ENCODE results near the gene CADPS2.

CADPS2 gene

DNA sequence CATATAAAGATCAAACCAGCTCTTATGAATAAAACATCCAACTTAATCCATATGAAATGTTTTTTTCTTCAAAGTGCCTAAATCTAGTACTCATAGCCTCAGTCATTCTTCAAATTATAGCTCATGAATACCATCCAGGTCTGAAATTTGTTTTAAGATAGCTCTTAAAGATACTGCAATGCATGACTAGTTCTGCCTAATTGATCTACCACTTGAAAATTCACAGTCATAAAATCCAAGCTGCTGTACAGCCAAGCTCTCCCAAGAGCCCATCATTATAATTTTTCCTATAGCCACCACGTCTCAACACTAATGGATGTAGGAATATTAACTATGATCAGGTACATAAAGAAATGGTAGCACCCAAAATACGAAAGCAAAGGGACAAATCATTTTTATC is 95.7 kb downstream of the CADPS2 start:
- H3K4me1 Mint-ChIP-seq: peaks cover 6% of the 10 kb centered on the region
- no peak overlapping the region for H3K4me3 Mint-ChIP-seq
- no peaks in the 10 kb centered on the region for H3K9me3 Mint-ChIP-seq
- H3K36me3 Mint-ChIP-seq (ENCODE audit: low read depth): no peaks in the 10 kb centered on the region
- no peak overlapping the region for H3K27ac Mint-ChIP-seq
- H3K27me3 Mint-ChIP-seq (ENCODE audit: low read depth): no peaks in the 10 kb centered on the region
- TF ChIP-seq, protein P1, sequence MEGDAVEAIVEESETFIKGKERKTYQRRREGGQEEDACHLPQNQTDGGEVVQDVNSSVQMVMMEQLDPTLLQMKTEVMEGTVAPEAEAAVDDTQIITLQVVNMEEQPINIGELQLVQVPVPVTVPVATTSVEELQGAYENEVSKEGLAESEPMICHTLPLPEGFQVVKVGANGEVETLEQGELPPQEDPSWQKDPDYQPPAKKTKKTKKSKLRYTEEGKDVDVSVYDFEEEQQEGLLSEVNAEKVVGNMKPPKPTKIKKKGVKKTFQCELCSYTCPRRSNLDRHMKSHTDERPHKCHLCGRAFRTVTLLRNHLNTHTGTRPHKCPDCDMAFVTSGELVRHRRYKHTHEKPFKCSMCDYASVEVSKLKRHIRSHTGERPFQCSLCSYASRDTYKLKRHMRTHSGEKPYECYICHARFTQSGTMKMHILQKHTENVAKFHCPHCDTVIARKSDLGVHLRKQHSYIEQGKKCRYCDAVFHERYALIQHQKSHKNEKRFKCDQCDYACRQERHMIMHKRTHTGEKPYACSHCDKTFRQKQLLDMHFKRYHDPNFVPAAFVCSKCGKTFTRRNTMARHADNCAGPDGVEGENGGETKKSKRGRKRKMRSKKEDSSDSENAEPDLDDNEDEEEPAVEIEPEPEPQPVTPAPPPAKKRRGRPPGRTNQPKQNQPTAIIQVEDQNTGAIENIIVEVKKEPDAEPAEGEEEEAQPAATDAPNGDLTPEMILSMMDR (IDR thresholded peaks at IDR 0.05; ENCODE audit: unreplicated experiment in 3 of 3): no peak

DNA sequence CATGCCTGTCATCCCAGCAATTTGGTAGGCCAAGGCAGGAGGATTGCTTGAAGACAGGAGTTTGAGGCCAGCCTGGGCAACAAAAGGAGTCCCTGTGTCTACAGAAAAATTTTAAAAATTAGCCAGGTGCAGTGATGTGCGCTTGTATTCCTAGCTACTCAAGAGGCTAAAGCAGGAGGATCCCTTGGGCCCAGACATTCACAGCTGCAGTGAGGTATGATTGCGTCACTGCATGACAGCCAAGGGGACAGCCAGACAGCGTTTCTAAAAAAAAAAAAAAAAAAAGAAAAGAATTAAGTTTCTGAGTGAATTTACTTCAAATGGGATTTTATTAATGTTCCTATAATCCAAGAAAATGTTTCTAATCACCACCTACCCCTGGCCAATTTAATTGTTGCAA is 96.1 kb downstream of the CADPS2 start:
- Mint-ChIP-seq H3K27ac (no peak overlapping the region), H3K27me3 (ENCODE audit: low read depth) (no peaks in the 10 kb centered on the region), H3K4me1 (peaks cover 6% of the 10 kb centered on the region), H3K4me3 (no peak overlapping the region), H3K9me3 (no peaks in the 10 kb centered on the region), H3K36me3 (ENCODE audit: low read depth) (no peaks in the 10 kb centered on the region)
- TF ChIP-seq, protein P1 (IDR thresholded peaks at IDR 0.05; ENCODE audit: unreplicated experiment in 3 of 3): no peak

- TF ChIP-seq, protein P1 (IDR thresholded peaks at IDR 0.05; ENCODE audit: unreplicated experiment in 3 of 3): no peak
- H3K4me1 Mint-ChIP-seq: peaks cover 6% of the 10 kb centered on the region
- H3K27me3 Mint-ChIP-seq (ENCODE audit: low read depth): no peaks in the 10 kb centered on the region
- no peak overlapping the region for H3K27ac Mint-ChIP-seq
- H3K9me3 Mint-ChIP-seq: no peaks in the 10 kb centered on the region
- no peak overlapping the region for H3K4me3 Mint-ChIP-seq
- no peaks in the 10 kb centered on the region for H3K36me3 Mint-ChIP-seq (ENCODE audit: low read depth)
Observed at GRCh38 chr7:122789156-122789555, 97.1 kb downstream of the CADPS2 start.

DNA sequence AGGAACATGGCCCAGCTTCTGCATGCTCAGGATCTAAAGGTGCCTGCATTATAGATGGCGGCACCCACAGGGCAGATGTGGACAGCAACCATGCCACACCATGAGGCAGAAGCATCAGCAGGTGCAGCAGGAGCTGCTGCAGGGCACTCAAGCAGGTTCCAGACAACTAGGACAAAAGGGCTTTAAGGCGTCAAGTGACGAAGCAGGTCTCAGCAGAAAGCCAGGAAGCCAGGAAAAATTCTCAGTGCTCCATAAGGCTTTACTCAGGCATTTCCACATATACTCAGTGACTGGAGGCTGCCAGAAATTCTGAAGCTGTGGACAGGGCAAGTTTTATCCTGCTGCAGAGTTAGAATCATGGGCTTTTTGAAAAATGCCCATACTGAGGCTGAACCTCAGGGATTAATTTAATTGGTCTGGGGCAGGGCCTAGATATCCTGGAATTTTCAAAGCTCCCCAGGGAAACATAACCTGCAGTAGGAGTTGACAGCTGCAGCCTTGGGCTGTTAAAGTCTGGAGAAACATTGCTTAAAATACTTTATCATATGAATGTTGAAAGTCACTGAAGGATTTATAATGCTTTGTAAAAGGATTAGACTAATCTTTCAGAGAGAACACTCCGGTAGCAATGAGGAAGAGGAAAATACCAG is 115.4 kb downstream of the CADPS2 start:
- Mint-ChIP-seq H3K36me3 (ENCODE audit: low read depth) (peaks cover 2% of the 10 kb centered on the region), H3K27me3 (ENCODE audit: low read depth) (no peaks in the 10 kb centered on the region), H3K4me3 (peak overlapping the region in 1 of 3 experiments; percentile 49), H3K9me3 (no peaks in the 10 kb centered on the region), H3K4me1 (peaks cover 54% of the 10 kb centered on the region), H3K27ac (peak overlapping the region in 1 of 3 experiments; percentile 54)
- TF ChIP-seq, protein P1 (IDR thresholded peaks at IDR 0.05; ENCODE audit: unreplicated experiment in 3 of 3): no peak

- Mint-ChIP-seq H3K36me3 (ENCODE audit: low read depth) (no peaks in the 10 kb centered on the region), H3K27me3 (ENCODE audit: low read depth) (no peaks in the 10 kb centered on the region), H3K9me3 (no peaks in the 10 kb centered on the region), H3K4me1 (peaks cover 70% of the 10 kb centered on the region), H3K27ac (peak overlapping the region in 1 of 3 experiments; percentile 66), H3K4me3 (peak overlapping the region in 2 of 3 experiments; percentile 10 to 36)
- TF ChIP-seq, protein P1 (IDR thresholded peaks at IDR 0.05; ENCODE audit: unreplicated experiment in 3 of 3): no peak
Observed at GRCh38 chr7:122768827-122769226, 117.4 kb downstream of the CADPS2 start.

DNA sequence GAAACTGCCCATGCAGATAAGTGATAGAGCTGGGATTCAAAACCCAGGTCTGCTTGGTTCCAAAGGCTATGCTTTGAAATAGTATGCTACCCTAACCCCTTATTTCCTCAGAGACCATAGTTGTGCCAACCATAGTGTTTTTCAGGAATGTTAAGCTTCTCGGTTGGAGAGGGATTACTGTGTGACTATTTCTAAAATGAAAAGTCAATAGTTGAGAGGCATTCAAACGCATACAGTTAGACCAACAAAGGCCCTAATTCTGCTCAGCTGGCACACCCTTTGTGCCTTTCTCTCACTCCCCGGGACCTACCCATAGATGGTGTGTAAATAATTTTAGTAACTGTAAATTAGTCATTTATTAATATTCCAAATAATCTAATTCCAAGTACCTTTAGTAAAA is 118.9 kb downstream of the CADPS2 start:
- no peaks in the 10 kb centered on the region for H3K9me3 Mint-ChIP-seq
- no peaks in the 10 kb centered on the region for H3K27me3 Mint-ChIP-seq (ENCODE audit: low read depth)
- H3K4me1 Mint-ChIP-seq: peaks cover 80% of the 10 kb centered on the region
- TF ChIP-seq, protein P1 (IDR thresholded peaks at IDR 0.05; ENCODE audit: unreplicated experiment in 3 of 3): no peak
- H3K27ac Mint-ChIP-seq: no peak overlapping the region
- no peak overlapping the region for H3K4me3 Mint-ChIP-seq
- H3K36me3 Mint-ChIP-seq (ENCODE audit: low read depth): no peaks in the 10 kb centered on the region

Data from nephron (organoid).